Astrocyte of the spinal cord (primary cell): ENCODE data around the gene SCIN.
"Not testable (repeated sequence)": the region's sequence is repeated elsewhere in the genome, so short reads cannot be mapped to it uniquely, and the experiment has no call there.

ENCODE experiments used
- DNase-seq: peaks from one replicate; pipeline ENCODE4 v3.0.0; 2011; ENCODE audit warnings: low read depth, low spot score
- H3K4me3 ChIP-seq: 2 replicates; pipeline ENCODE4 v1.5.1; 2011; ENCODE audit warnings: low read depth, mild to moderate bottlenecking, low read length, moderate library complexity
- CTCF ChIP-seq: IDR thresholded peaks from 2 replicates; pipeline ENCODE4 v1.5.1; 2012; ENCODE audit warnings: low read depth, mild to moderate bottlenecking, low read length, inconsistent platforms
- in situ Hi-C: cut with HindIII; loops from 2 replicates; pipeline ENCODE4 v1.10.0; 2017; ENCODE audit warnings: low sequenced_read_pairs

The SCIN gene

DNA sequence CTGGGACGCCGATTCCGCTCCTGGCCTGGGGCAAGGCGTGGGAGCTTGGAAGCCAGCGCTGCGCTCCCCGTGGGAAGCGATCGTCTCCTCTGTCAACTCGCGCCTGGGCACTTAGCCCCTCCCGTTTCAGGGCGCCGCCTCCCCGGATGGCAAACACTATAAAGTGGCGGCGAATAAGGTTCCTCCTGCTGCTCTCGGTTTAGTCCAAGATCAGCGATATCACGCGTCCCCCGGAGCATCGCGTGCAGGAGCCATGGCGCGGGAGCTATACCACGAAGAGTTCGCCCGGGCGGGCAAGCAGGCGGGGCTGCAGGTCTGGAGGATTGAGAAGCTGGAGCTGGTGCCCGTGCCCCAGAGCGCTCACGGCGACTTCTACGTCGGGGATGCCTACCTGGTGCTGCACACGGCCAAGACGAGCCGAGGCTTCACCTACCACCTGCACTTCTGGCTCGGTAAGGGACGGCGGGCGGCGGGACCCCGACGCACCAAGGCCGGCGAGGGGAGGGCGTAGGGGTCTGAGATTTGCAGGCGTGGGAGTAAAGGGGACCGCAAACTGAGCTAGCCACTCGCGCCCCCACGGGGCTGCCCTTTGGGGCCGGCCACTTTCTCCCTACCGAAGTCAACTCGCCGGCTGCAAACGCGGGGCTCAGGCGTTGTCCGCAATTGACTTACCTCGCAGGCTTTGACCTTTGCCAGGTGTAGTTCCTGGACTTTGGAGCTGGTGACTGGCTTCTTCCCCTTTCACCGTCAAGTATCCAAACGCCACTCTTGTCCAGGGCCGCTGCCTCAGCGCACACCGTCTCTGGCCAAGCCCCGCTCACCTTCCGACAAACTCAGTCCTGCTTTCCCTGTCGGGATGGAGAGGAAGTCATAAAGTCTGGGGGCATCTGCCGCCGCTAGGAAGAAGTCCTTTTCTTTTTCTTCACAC lies at the start of gene SCIN:
Gene SCIN, plus strand, starts transcription at position 187 of the 928 bp plus-strand sequence. Its CDS starts 67 bp downstream, at position 254.
- TF ChIP-seq CTCF = no peak
- in situ Hi-C loops = no loop called here
- peak; percentile 17 for DNase-seq
- peak within 1 kb of the TSS; percentile 42 for H3K4me3 ChIP-seq

DNA sequence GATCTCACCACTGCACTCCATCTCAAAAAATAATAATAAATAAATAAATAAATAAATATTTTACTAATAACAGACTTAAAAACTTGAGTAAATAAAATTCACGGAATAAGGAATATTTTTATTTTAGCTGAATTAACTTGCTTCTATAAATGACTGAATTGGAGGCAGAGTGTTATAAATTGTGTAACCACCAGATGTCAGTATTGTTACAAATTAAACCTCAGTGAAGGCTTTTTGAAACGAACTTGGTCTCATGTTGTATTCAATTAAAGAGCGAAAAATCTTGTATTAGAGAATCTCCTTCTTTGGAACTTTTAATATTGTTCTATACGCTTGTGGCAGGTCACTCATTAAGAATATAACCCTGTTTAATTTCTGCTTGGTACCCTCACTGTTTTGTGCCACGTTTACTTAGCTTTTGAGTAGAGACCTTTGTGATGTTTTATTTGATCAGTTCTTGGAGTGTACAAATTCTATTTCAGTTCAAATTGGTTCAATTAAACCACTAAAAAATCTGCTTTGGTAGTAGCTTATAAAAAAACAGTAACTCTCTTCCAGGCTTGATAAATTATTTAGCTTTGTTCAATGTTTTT lies 45.6 kb upstream of the SCIN start:
- in situ Hi-C loops = no loop called here
- peak; percentile 79 for DNase-seq
- H3K4me3 ChIP-seq = no peak overlapping the region
- TF ChIP-seq CTCF = peak; percentile 40

DNA sequence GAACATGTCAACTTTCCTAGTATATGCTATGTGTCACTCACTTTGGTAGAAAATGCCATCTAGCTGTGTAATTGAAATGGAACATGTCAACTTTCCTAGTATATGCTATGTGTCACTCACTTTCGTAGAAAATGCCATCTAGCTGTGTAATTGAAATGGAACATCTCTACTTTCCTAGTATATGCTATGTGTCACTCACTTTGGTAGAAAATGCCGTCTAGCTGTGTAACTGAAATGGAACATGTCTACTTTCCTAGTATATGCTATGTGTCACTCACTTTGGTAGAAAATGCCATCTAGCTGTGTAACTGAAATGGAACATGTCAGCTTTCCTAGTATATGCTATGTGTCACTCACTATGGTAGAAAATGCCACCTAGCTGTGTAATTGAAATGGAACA lies 43.8 kb upstream of the SCIN start:
- in situ Hi-C loops, DNase-seq, H3K4me3 ChIP-seq: not testable (repeated sequence)

DNA sequence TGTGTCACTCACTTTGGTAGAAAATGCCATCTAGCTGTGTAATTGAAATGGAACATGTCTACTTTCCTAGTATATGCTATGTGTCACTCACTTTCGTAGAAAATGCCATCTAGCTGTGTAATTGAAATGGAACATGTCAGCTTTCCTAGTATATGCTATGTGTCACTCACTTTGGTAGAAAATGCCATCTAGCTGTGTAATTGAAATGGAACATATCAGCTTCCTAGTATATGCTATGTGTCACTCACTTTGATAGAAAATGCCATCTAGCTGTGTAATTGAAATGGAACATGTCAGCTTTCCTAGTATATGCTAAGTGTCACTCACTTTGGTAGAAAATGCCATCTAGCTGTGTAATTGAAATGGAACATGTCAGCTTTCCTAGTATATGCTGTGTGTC lies 42.9 kb upstream of the SCIN start:
- in situ Hi-C loops, H3K4me3 ChIP-seq, DNase-seq: not testable (repeated sequence)

GRCh38 chr7:12529971-12530710 lies 40.4 kb upstream of the SCIN start:
- TF ChIP-seq CTCF = no peak
- in situ Hi-C loops = no loop called here
- no peak overlapping the region for H3K4me3 ChIP-seq
- no peak for DNase-seq

GRCh38 chr7:12531784-12532183 lies 38.7 kb upstream of the SCIN start:
- no peak for TF ChIP-seq CTCF
- H3K4me3 ChIP-seq = no peak overlapping the region
- DNase-seq = no peak
- in situ Hi-C loops = no loop called here

DNA sequence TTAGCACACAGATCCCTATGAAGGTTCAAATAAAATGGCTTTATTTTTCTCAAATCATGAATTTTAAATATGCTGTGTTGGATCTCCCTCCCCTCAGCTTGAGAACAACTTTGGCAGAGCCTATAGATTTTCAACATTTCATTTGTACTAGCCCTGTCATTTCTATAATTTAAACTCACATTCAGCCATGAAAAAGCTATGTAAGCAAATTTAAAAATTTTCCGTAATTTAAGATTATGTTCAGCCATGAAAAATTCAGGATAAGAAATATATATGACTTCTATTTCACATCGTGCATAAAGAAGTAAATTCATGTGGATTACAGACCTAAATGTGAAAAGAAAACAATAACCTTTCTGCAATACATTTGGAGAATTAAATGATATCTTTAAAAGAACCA lies 36.5 kb upstream of the SCIN start:
- TF ChIP-seq CTCF = no peak
- in situ Hi-C loops = no loop called here
- no peak overlapping the region for H3K4me3 ChIP-seq

More for the DNA sequence above, 36.5 kb upstream of the SCIN start:
- DNase-seq = no peak
